ENCODE results near the gene BAZ2B.

Gene BAZ2B

GRCh38 chr2:159462201-159462785 lies 154.1 kb downstream of the BAZ2B start:
- no peak for DNase-seq (ENCODE audit: low read depth, low spot score)

GRCh38 chr2:159461076-159461475 lies 155.3 kb downstream of the BAZ2B start:
- no peak for DNase-seq (ENCODE audit: low read depth, low spot score)

DNA sequence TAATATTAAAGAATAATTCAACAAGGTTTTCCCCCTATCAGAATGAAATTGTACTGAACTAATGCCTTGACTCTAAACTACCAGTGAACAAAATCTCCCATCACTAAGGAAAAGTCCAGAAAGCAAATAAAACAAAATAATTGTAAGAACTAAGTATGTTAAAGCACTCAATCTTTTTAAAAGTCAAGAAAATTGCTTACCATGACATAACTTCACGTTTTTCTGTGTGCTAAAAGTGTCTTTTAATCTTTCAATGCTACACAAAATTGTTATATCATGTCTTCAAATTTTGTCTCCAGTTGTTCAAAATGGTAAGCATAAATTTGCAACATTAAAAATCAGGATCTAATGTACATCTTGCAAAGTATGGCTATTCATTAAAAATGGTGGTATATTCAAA lies 156.1 kb downstream of the BAZ2B start:
- DNase-seq (ENCODE audit: low read depth, low spot score) = no peak

- DNase-seq (ENCODE audit: low read depth, low spot score) = no peak
These were observed 157.1 kb downstream of the BAZ2B start for GRCh38 chr2:159459279-159459678.

DNA sequence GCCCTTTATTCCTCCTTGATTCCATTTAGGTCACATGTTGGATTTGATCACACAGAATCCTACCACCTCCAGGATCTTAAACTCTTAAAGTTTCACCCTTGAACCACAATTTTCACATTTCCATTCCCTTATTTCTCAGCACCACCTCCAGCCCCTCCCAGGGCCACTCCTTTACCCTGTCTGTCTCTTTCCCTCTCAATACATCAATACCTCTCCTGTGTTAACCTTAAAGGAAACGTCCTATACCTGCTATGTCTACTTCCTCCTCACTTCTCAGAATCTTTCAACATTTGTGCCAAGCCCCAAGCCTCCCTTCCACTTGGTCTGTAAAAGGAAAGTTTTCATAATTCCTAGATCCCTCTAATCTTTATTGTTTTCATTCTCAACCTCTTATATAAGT lies 158.8 kb downstream of the BAZ2B start:
- DNase-seq (ENCODE audit: low read depth, low spot score) = no peak

- no peak for DNase-seq (ENCODE audit: low read depth, low spot score)
These were observed 159.6 kb downstream of the BAZ2B start for GRCh38 chr2:159456500-159457426.

DNA sequence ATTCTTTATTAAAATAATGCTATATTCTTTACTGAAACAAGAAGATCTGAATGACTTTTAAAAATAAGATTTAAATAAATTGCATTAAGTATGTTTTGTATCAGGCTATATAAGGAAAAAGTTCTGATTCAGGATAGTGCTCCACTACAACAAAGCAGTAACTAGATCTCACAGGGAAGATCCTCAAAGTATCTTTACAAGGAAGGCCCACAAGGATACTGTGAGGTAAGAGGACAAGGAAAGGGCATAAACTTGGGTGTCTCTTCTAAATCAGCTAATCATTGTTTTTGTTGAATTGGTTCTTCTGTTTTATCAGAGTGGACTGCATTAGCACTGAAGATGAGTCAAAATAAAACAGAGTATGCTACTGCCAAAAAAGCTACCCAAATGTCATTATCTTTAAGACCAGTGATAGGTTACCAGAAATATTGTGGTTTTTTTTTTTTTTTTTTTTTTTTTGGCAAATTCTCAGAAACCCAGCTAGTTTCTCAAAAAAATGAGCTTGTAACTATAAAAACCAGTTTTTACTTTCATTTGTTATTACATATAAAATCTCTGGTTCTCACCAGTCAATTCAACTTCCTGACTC lies 160.9 kb downstream of the BAZ2B start:
- no peak for DNase-seq (ENCODE audit: low read depth, low spot score)

GRCh38 chr2:159454185-159454584 lies 162.2 kb downstream of the BAZ2B start:
- no peak for DNase-seq (ENCODE audit: low read depth, low spot score)

GRCh38 chr2:159450180-159450579 lies 166.2 kb downstream of the BAZ2B start:
- DNase-seq (ENCODE audit: low read depth, low spot score) = no peak

DNA sequence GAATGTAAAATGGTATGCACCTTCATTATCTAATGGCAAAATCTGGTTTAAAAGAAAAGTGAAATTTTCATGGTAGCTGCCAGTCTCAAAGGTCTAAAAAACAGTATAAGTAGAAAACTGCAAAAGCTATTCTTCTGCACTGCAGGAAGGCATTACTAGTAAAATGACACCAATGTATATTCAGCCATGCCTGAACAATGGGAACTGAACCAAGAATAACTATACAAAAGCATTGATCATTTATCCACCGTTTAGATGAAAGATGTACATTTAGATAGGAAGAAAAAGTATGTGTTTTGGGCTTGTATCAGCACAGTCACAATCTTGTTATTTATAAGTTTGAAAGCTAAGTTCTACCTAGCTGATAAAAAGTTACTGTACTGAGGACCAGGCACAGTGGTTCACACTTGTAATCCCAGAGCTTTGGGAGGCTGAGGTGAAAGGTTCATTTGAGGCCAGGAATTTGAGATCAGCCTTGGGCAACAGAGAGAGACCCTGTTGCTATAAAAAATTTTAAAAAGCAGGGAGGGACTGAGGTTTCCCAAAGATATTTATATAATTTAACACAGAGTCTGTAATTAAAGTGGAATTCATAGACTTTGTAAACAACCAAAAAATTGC lies 166.7 kb downstream of the BAZ2B start:
- no peak for DNase-seq (ENCODE audit: low read depth, low spot score)

DNA sequence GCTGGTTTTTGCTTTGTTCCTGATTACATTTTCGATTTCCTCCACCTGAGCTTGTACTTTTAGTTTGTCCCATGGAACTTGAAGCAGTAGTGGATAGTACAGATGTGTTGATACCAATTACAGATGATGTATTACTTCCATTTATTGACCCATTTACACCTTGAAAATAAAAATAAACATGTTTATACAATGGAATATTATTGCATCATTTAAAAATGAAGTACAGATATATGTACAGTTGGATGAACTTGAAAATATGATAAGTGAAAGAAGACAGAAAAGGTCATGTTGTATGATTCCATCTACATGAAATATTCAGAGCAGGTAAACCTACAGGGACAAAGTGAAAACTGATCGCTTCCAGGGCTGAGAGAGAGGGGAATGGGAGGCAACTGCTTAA lies 169.5 kb downstream of the BAZ2B start:
- DNase-seq (ENCODE audit: low read depth, low spot score) = no peak

GRCh38 chr2:159446201-159446600 lies 170.1 kb downstream of the BAZ2B start:
- DNase-seq (ENCODE audit: low read depth, low spot score) = no peak

GRCh38 chr2:159445307-159445706 lies 171.0 kb downstream of the BAZ2B start:
- DNase-seq (ENCODE audit: low read depth, low spot score) = no peak

DNA sequence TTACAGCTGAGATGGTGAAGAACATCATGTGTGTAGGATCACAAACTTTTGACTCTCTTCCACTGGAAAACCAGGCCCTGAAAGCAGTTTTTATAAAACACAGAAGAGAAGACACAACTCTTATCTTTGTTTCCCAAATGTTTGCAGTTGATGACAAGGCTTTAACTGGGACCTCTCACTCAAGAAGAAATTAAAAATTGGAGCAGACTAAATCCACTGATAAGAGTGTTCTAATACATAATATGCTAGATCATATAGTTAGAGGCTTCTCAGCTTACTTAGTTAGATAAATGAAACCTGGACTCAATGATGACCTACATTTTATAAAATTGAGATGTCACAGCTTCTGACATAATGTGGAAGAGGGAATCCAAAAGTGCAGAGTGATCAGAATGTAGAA lies 171.6 kb downstream of the BAZ2B start:
- DNase-seq (ENCODE audit: low read depth, low spot score) = no peak

DNA sequence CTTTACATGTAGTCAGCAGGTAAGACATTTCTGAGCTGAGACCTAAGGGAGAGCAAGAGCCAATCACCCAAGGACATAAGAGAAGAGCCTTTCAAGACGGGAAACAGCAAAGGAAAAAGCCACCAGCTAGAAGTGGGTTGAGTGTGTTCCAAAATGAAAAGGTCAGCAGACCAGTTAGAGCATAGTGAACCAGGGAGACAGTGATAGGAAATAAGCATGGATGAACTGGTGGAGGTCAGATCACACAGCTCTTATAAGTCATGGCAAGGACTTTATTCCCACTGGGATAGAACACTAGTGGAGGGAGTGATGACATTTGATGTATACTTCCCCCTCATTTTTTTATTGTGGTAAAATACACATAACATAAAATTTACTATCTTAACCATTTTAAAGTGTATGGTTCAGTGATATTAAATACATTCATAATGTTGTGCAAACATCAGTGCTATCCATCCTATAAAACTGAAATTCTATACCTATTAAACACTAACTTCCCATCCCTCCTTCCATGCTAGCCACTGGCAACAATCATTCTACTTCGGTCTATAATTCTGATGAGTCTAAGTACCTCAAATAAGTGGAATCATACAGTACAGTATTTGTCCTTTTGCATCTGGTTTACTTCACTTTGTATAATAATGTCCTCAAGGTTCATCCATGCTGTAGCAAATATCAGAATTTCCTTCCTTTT lies 174.0 kb downstream of the BAZ2B start:
- no peak for DNase-seq (ENCODE audit: low read depth, low spot score)

GRCh38 chr2:159441182-159441581 lies 175.2 kb downstream of the BAZ2B start:
- DNase-seq (ENCODE audit: low read depth, low spot score) = no peak

GRCh38 chr2:159439421-159439820 lies 176.9 kb downstream of the BAZ2B start:
- no peak for DNase-seq (ENCODE audit: low read depth, low spot score)

GRCh38 chr2:159438720-159439353 lies 177.5 kb downstream of the BAZ2B start:
- no peak for DNase-seq (ENCODE audit: low read depth, low spot score)

- no peak for DNase-seq (ENCODE audit: low read depth, low spot score)
These were observed 178.1 kb downstream of the BAZ2B start for GRCh38 chr2:159438284-159438683.

GRCh38 chr2:159432610-159433009 lies 183.7 kb downstream of the BAZ2B start:
- DNase-seq (ENCODE audit: low read depth, low spot score) = no peak

GRCh38 chr2:159427048-159427447 lies 189.3 kb downstream of the BAZ2B start:
- DNase-seq (ENCODE audit: low read depth, low spot score) = no peak
